NCI-H2081 treated with DMSO at 0.1 percent for 48 hours (cell line): Measurements from ENCODE around the gene BMPR1A.
"Not testable (repeated sequence)": the region's sequence is repeated elsewhere in the genome, so short reads cannot be mapped to it uniquely, and the experiment has no call there.

Source experiments
- DNase-seq: peaks from one replicate; lab custom pipeline; 2025; lab: John Stamatoyannopoulos, UW

The BMPR1A gene

GRCh38 chr10:86969421-86970041 lies 213.1 kb downstream of the BMPR1A start:
- DNase-seq: no peak

GRCh38 chr10:86970162-86970981 lies 214.0 kb downstream of the BMPR1A start:
- DNase-seq: no peak

GRCh38 chr10:86970982-86971231 lies 214.5 kb downstream of the BMPR1A start:
- no peak for DNase-seq

GRCh38 chr10:86971232-86971991 lies 215.0 kb downstream of the BMPR1A start:
- no peak for DNase-seq

GRCh38 chr10:86972613-86973380 lies 216.4 kb downstream of the BMPR1A start:
- DNase-seq: no peak

GRCh38 chr10:86974484-86974883 lies 218.1 kb downstream of the BMPR1A start:
- no peak for DNase-seq

- DNase-seq: no peak
Measured at GRCh38 chr10:86976362-86977056, 220.1 kb downstream of the BMPR1A start.

- not testable (repeated sequence) for DNase-seq
Measured at GRCh38 chr10:86978457-86978856, 222.0 kb downstream of the BMPR1A start.

GRCh38 chr10:86979296-86979818 lies 222.9 kb downstream of the BMPR1A start:
- no peak for DNase-seq

- no peak for DNase-seq
Measured at GRCh38 chr10:86979977-86980448, 223.6 kb downstream of the BMPR1A start.

GRCh38 chr10:86981020-86981419 lies 224.6 kb downstream of the BMPR1A start:
- DNase-seq: not testable (repeated sequence)

- DNase-seq: no peak
Measured at GRCh38 chr10:86981716-86982115, 225.3 kb downstream of the BMPR1A start.
